WERI-Rb-1 (cell line): ENCODE measurements around the gene MRC2.
A peak's percentile ranks its signal among the peaks of the same experiment; 100 is the strongest.

ENCODE experiments used
- DNase-seq: peaks from one replicate; pipeline ENCODE4 v3.0.0-alpha.2; 2020
- H3K27ac ChIP-seq: fragments of 250-450 bp; sonication (Bioruptor Pico); 2 replicates; pipeline ENCODE4 v1.5.1; 2020; ENCODE audit warnings: mild to moderate bottlenecking, moderate library complexity
- H3K27me3 ChIP-seq: fragments of 250-450 bp; sonication (Bioruptor Pico); 2 replicates; pipeline ENCODE4 v1.5.1; 2021; ENCODE audit warnings: mild to moderate bottlenecking, low read depth, moderate library complexity; ENCODE audit not compliant: insufficient read depth, severe bottlenecking
- H3K36me3 ChIP-seq: fragments of 250-450 bp; sonication (Bioruptor Pico); 2 replicates; pipeline ENCODE4 v1.5.1; 2020; ENCODE audit warnings: mild to moderate bottlenecking, moderate library complexity
- H3K4me3 ChIP-seq: 2 replicates; pipeline ENCODE4 v1.5.1; 2011; ENCODE audit warnings: low read depth, mild to moderate bottlenecking, control low read depth, low read length
- H3K9me3 ChIP-seq: fragments of 250-450 bp; sonication (Bioruptor Pico); 2 replicates; pipeline ENCODE4 v1.5.1; 2021; ENCODE audit warnings: mild to moderate bottlenecking, moderate library complexity; ENCODE audit not compliant: severe bottlenecking
- CTCF ChIP-seq: IDR thresholded peaks from 2 replicates; pipeline ENCODE4 v1.5.1; 2011; ENCODE audit warnings: low read depth, mild to moderate bottlenecking, control low read depth, inconsistent platforms, low read length

MRC2 gene

GRCh38 chr17:62641153-62641552, 13.7 kb downstream of the MRC2 start:
- H3K27ac ChIP-seq = no peak overlapping the region
- TF ChIP-seq CTCF = no peak
- H3K27me3 ChIP-seq = no peaks in the 10 kb centered on the region
- H3K4me3 ChIP-seq = no peak overlapping the region
- no peak for DNase-seq
- no peaks in the 10 kb centered on the region for H3K36me3 ChIP-seq
- no peaks in the 10 kb centered on the region for H3K9me3 ChIP-seq

GRCh38 chr17:62641951-62642350, 14.5 kb downstream of the MRC2 start:
- Histone ChIP-seq H3K27ac (no peak overlapping the region), H3K27me3 (no peaks in the 10 kb centered on the region), H3K9me3 (no peaks in the 10 kb centered on the region), H3K4me3 (no peak overlapping the region), H3K36me3 (no peaks in the 10 kb centered on the region)
- TF ChIP-seq CTCF = no peak
- DNase-seq = no peak

GRCh38 chr17:62643496-62643895, 16.0 kb downstream of the MRC2 start:
- no peaks in the 10 kb centered on the region for H3K36me3 ChIP-seq
- TF ChIP-seq CTCF = no peak
- H3K27ac ChIP-seq = no peak overlapping the region
- DNase-seq = no peak
- H3K4me3 ChIP-seq = no peak overlapping the region
- H3K9me3 ChIP-seq = no peaks in the 10 kb centered on the region
- no peaks in the 10 kb centered on the region for H3K27me3 ChIP-seq

GRCh38 chr17:62644487-62645173, 17.2 kb downstream of the MRC2 start:
- DNase-seq = no peak
- Histone ChIP-seq H3K27me3 (no peaks in the 10 kb centered on the region), H3K4me3 (no peak overlapping the region), H3K27ac (no peak overlapping the region), H3K36me3 (no peaks in the 10 kb centered on the region), H3K9me3 (no peaks in the 10 kb centered on the region)
- no peak for TF ChIP-seq CTCF

- Histone ChIP-seq H3K9me3 (no peaks in the 10 kb centered on the region), H3K27ac (peak overlapping the region; percentile 17), H3K36me3 (no peaks in the 10 kb centered on the region), H3K27me3 (no peaks in the 10 kb centered on the region), H3K4me3 (no peak overlapping the region)
- no peak for DNase-seq
- TF ChIP-seq CTCF = no peak
Measured at GRCh38 chr17:62648251-62648955, 20.9 kb downstream of the MRC2 start.
